ENCODE results near the gene RYR3.

RYR3 gene

GRCh38 chr15:33494306-33494705 is 183.5 kb downstream of the RYR3 start:
- in situ Hi-C loops (cut with MboI; ENCODE audit: low sequenced_read_pairs), result no loop called here

- in situ Hi-C loops (cut with MboI; ENCODE audit: low sequenced_read_pairs), result no loop called here
Measured at GRCh38 chr15:33500432-33501195, 189.8 kb downstream of the RYR3 start.

- in situ Hi-C loops (cut with MboI; ENCODE audit: low sequenced_read_pairs), result no loop called here
Measured at GRCh38 chr15:33503681-33504080, 192.9 kb downstream of the RYR3 start.

GRCh38 chr15:33506781-33507296 is 196.1 kb downstream of the RYR3 start:
- in situ Hi-C loops (cut with MboI; ENCODE audit: low sequenced_read_pairs), result no loop called here

GRCh38 chr15:33508703-33509102 is 197.9 kb downstream of the RYR3 start:
- in situ Hi-C loops (cut with MboI; ENCODE audit: low sequenced_read_pairs), result no loop called here

GRCh38 chr15:33515121-33515520 is 204.4 kb downstream of the RYR3 start:
- in situ Hi-C loops (cut with MboI; ENCODE audit: low sequenced_read_pairs), result no loop called here

- in situ Hi-C loops (cut with MboI; ENCODE audit: low sequenced_read_pairs), result no loop called here
Measured at GRCh38 chr15:33516563-33516962, 205.8 kb downstream of the RYR3 start.

- in situ Hi-C loops (cut with MboI; ENCODE audit: low sequenced_read_pairs), result no loop called here
Measured at GRCh38 chr15:33517944-33518343, 207.2 kb downstream of the RYR3 start.

- in situ Hi-C loops (cut with MboI; ENCODE audit: low sequenced_read_pairs), result no loop called here
Measured at GRCh38 chr15:33518421-33518820, 207.7 kb downstream of the RYR3 start.

- in situ Hi-C loops (cut with MboI; ENCODE audit: low sequenced_read_pairs), result no loop called here
Measured at GRCh38 chr15:33524274-33524673, 213.5 kb downstream of the RYR3 start.

- in situ Hi-C loops (cut with MboI; ENCODE audit: low sequenced_read_pairs), result no loop called here
Measured at GRCh38 chr15:33526532-33526931, 215.8 kb downstream of the RYR3 start.

- in situ Hi-C loops (cut with MboI; ENCODE audit: low sequenced_read_pairs), result no loop called here
Measured at GRCh38 chr15:33533197-33533596, 222.4 kb downstream of the RYR3 start.

GRCh38 chr15:33534642-33535041 is 223.9 kb downstream of the RYR3 start:
- in situ Hi-C loops (cut with MboI; ENCODE audit: low sequenced_read_pairs), result no loop called here

- in situ Hi-C loops (cut with MboI; ENCODE audit: low sequenced_read_pairs), result no loop called here
Measured at GRCh38 chr15:33535135-33535534, 224.4 kb downstream of the RYR3 start.

GRCh38 chr15:33539825-33540573 is 229.2 kb downstream of the RYR3 start:
- in situ Hi-C loops (cut with MboI; ENCODE audit: low sequenced_read_pairs), result no loop called here

- in situ Hi-C loops (cut with MboI; ENCODE audit: low sequenced_read_pairs), result no loop called here
Measured at GRCh38 chr15:33543957-33544356, 233.2 kb downstream of the RYR3 start.

GRCh38 chr15:33545866-33546265 is 235.1 kb downstream of the RYR3 start:
- in situ Hi-C loops (cut with MboI; ENCODE audit: low sequenced_read_pairs), result no loop called here

- in situ Hi-C loops (cut with MboI; ENCODE audit: low sequenced_read_pairs), result no loop called here
Measured at GRCh38 chr15:33547876-33548275, 237.1 kb downstream of the RYR3 start.

- in situ Hi-C loops (cut with MboI; ENCODE audit: low sequenced_read_pairs), result no loop called here
Measured at GRCh38 chr15:33551860-33552259, 241.1 kb downstream of the RYR3 start.

- in situ Hi-C loops (cut with MboI; ENCODE audit: low sequenced_read_pairs), result no loop called here
Measured at GRCh38 chr15:33553157-33553556, 242.4 kb downstream of the RYR3 start.

GRCh38 chr15:33559207-33559890 is 248.6 kb downstream of the RYR3 start:
- in situ Hi-C loops (cut with MboI; ENCODE audit: low sequenced_read_pairs), result no loop called here

GRCh38 chr15:33561407-33561806 is 250.6 kb downstream of the RYR3 start:
- in situ Hi-C loops (cut with MboI; ENCODE audit: low sequenced_read_pairs), result no loop called here

Data from hTERT RPE-1 (cell line).